ENCODE measurements around the gene GRAMD2A.

GRCh38 chr15:72203507-72203837 lies 5.9 kb upstream of the GRAMD2A start:
- TF ChIP-seq CTCF (IDR thresholded peaks at IDR 0.05) (no peak), ZFX (IDR thresholded peaks at IDR 0.05; ENCODE audit: borderline replicate concordance) (no peak)

Data from 22Rv1 (cell line).